ENCODE measurements around the gene RRP1.
"Not testable (repeated sequence)": the region's sequence is repeated elsewhere in the genome, so short reads cannot be mapped to it uniquely, and the experiment has no call there.

RRP1 gene

DNA sequence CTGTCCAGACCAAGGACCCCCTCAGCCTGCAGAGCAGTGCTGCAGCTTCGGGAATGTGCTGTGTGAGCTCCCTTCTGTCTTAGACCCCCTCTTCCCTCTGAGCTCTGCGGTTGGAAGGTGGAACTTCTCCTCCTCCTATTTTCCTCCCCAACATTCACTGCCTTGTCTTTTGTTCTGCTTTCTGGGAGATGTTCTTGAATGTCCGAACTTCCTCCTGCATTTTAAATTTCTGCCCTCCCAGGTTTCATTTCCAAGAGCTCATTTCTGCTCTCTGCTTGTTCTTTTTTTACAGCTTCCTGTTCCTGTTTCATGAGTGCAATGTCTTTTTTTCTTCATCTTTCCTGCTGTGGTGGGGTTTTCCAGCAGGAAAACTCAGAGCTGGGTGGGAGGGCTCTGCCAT lies 29.3 kb downstream of the RRP1 start:
- TF ChIP-seq POLR2A (IDR thresholded peaks at IDR 0.05; ENCODE audit: low read depth, low read length) (no peak), PAX5 (IDR thresholded peaks at IDR 0.05; ENCODE audit: insufficient read depth, low read length, severe bottlenecking) (no peak), SPI1 (IDR thresholded peaks at IDR 0.05; ENCODE audit: low read depth, low read length) (no peak), TAF1 (IDR thresholded peaks at IDR 0.05; ENCODE audit: low read depth, low read length) (no peak), POU2F2 (IDR thresholded peaks at IDR 0.05; ENCODE audit: low read depth, low read length) (no peak), POLR2AphosphoS5 (IDR thresholded peaks at IDR 0.05; ENCODE audit: low read depth, low read length) (no peak)
- DNase-seq (ENCODE audit: insufficient read length, low spot score) (no peak), FAIRE-seq (no peak)

DNA sequence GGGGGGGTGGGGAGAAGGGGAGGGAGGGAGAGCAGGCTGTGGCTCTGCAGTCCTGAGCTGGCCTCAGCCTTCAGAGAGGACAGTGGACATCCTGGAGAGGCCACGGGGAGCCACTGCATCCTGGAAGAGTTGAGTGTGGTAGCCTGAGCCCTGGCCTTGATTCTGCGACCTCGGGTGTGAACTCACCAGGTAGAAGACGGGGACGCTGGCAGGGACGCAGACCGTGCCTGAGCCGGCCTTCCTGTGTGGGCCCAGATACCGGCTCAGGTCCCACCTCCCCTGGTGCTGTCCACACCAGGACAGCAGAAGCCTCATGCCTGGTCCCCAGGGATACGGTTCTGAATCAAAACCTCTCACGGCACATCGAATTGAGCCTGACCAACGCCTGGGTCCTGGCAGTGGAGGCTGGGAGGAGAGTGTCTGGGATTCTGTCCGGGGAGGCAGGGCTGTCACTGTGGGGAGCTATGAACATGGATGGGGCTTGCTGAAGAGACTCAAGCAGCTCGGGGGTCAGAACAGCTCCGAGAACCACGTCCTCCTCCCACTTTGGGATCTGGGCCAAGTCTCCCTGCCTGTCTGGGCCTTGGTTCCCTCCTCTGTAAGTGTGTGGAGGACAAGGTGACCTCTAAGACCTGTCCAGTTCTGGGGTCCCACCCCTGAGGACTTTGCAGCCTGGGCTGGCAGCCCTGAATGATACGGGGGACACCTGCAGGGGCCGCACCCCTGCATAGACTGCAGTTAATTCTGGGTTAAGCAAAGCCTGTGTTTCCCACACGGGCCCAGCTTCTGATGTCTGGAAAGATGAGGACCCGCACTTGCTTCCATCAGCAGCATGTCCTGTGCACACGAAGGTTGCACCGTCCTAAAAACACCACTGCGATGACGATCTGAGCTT lies 30.4 kb downstream of the RRP1 start:
- FAIRE-seq (no peak), DNase-seq (ENCODE audit: insufficient read length, low spot score) (no peak)
- no peak for TF ChIP-seq PAX5 (IDR thresholded peaks at IDR 0.05; ENCODE audit: insufficient read depth, low read length, severe bottlenecking)

DNA sequence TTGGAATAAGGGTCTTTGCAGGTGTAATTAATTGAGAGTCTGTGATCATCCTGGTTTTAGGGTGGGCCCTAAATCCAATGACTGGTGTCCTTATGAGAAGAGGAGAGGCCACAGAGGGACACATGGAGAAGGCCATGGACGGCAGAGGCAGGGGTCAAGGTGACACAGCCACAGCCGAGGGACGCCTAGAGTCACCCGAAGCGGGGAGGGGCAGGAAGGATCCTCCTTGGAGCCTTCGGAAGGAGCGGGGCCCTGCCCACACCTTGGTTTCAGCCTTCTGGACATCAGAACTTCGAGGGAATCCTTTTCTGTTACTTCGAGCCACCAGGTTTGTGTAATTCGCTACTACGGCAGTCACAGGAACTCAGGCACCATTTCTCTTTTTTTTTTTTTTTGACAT lies 31.1 kb downstream of the RRP1 start:
- DNase-seq (ENCODE audit: insufficient read length, low spot score) (no peak), FAIRE-seq (no peak)
- TF ChIP-seq SPI1 (IDR thresholded peaks at IDR 0.05; ENCODE audit: low read depth, low read length) (no peak), PAX5 (IDR thresholded peaks at IDR 0.05; ENCODE audit: insufficient read depth, low read length, severe bottlenecking) (no peak), TAF1 (IDR thresholded peaks at IDR 0.05; ENCODE audit: low read depth, low read length) (no peak), POLR2A (IDR thresholded peaks at IDR 0.05; ENCODE audit: low read depth, low read length) (no peak), POU2F2 (IDR thresholded peaks at IDR 0.05; ENCODE audit: low read depth, low read length) (no peak), POLR2AphosphoS5 (IDR thresholded peaks at IDR 0.05; ENCODE audit: low read depth, low read length) (no peak)

- FAIRE-seq; DNase-seq (ENCODE audit: insufficient read length, low spot score): not testable (repeated sequence)
These were observed 32.8 kb downstream of the RRP1 start for GRCh38 chr21:43822166-43822565.

GRCh38 chr21:43822741-43823140 lies 33.4 kb downstream of the RRP1 start:
- DNase-seq (ENCODE audit: insufficient read length, low spot score); FAIRE-seq: not testable (repeated sequence)

- DNase-seq (ENCODE audit: insufficient read length, low spot score) (no peak), FAIRE-seq (no peak)
These were observed 35.2 kb downstream of the RRP1 start for GRCh38 chr21:43824333-43825241.

GRCh38 chr21:43825242-43825935 lies 36.0 kb downstream of the RRP1 start:
- FAIRE-seq, result no peak
- DNase-seq (ENCODE audit: insufficient read length, low spot score), result no peak
- no peak for TF ChIP-seq SPI1 (IDR thresholded peaks at IDR 0.05; ENCODE audit: low read depth, low read length)
- TF ChIP-seq TAF1 (IDR thresholded peaks at IDR 0.05; ENCODE audit: low read depth, low read length), result no peak
- no peak for TF ChIP-seq PAX5 (IDR thresholded peaks at IDR 0.05; ENCODE audit: insufficient read depth, low read length, severe bottlenecking)
- no peak for TF ChIP-seq POLR2A (IDR thresholded peaks at IDR 0.05; ENCODE audit: low read depth, low read length)
- no peak for TF ChIP-seq POLR2AphosphoS5 (IDR thresholded peaks at IDR 0.05; ENCODE audit: low read depth, low read length)
- TF ChIP-seq POU2F2 (IDR thresholded peaks at IDR 0.05; ENCODE audit: low read depth, low read length), result no peak

More at GRCh38 chr21:43824333-43825241, 35.2 kb downstream of the RRP1 start:
- TF ChIP-seq POLR2A (IDR thresholded peaks at IDR 0.05; ENCODE audit: low read depth, low read length), result no peak
- no peak for TF ChIP-seq PAX5 (IDR thresholded peaks at IDR 0.05; ENCODE audit: insufficient read depth, low read length, severe bottlenecking)
- TF ChIP-seq POU2F2 (IDR thresholded peaks at IDR 0.05; ENCODE audit: low read depth, low read length), result no peak
- no peak for TF ChIP-seq SPI1 (IDR thresholded peaks at IDR 0.05; ENCODE audit: low read depth, low read length)
- no peak for TF ChIP-seq TAF1 (IDR thresholded peaks at IDR 0.05; ENCODE audit: low read depth, low read length)
- no peak for TF ChIP-seq POLR2AphosphoS5 (IDR thresholded peaks at IDR 0.05; ENCODE audit: low read depth, low read length)

DNA sequence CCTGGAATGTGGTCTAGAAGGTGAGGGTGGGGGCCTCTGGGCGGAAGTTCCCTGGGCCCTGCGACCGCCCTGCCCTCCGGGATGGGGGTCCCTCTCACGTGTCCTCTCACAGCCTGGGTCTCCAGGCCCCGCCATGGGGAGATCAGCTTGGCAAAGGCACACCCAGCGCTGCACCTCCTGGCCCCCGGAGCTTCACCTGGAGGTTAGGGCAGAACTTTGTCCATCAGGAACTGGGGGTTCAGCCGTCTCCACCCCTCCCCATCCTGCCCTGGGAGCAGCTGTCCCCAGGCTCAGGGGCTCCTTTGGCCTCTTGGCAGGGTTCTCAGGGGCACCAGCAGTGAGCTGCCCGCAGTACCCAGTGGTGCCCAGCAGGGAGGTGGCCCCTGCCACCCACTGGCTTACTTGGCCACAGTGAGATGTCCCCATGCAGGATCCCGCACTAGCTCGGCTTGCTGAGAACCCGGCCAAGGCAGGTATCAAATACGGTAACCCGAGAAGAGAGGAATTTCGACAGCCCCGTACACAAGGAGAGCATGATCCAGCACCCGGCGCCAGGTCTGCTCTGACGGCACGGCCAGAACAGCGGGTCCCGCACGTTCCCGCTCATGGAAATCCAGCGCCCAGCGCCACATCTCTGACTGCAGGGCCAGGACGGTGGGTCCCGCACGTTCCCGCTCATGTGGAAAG lies 36.7 kb downstream of the RRP1 start:
- TF ChIP-seq TAF1 (IDR thresholded peaks at IDR 0.05; ENCODE audit: low read depth, low read length) (no peak), SPI1 (IDR thresholded peaks at IDR 0.05; ENCODE audit: low read depth, low read length) (no peak), POLR2A (IDR thresholded peaks at IDR 0.05; ENCODE audit: low read depth, low read length) (no peak)
- FAIRE-seq (no peak), DNase-seq (ENCODE audit: insufficient read length, low spot score) (peak; percentile 20)

GRCh38 chr21:43826623-43826974 lies 37.2 kb downstream of the RRP1 start:
- no peak for TF ChIP-seq POLR2AphosphoS5 (IDR thresholded peaks at IDR 0.05; ENCODE audit: low read depth, low read length)
- no peak for TF ChIP-seq POLR2A (IDR thresholded peaks at IDR 0.05; ENCODE audit: low read depth, low read length)
- no peak for TF ChIP-seq TAF1 (IDR thresholded peaks at IDR 0.05; ENCODE audit: low read depth, low read length)
- no peak for TF ChIP-seq POU2F2 (IDR thresholded peaks at IDR 0.05; ENCODE audit: low read depth, low read length)
- TF ChIP-seq PAX5 (IDR thresholded peaks at IDR 0.05; ENCODE audit: insufficient read depth, low read length, severe bottlenecking), result no peak
- no peak for TF ChIP-seq SPI1 (IDR thresholded peaks at IDR 0.05; ENCODE audit: low read depth, low read length)
- DNase-seq (ENCODE audit: insufficient read length, low spot score), result no peak
- no peak for FAIRE-seq
